Stomach (tissue), 9 donors: Measurements from ENCODE around the gene KRTAP4-5. TPM values are rescaled to one million over a fixed set of nuclear protein-coding genes. Genes with fewer than 3 reads are reported as not detected.
"Not testable (repeated sequence)": the region's sequence is repeated elsewhere in the genome, so short reads cannot be mapped to it uniquely, and the experiment has no call there.

ENCODE experiments used
- DNase-seq, 2 donors: peaks; one replicate each; pipeline versions ENCODE4 v3.0.0 to v3.0.0-alpha.2; 2013 to 2019
- H3K27ac ChIP-seq, 5 donors: fragments of 200-600 bp in 4 of 5; sonication (generic) in 4 of 5; one replicate each; pipeline ENCODE4 v1.5.1; 2013 to 2019; ENCODE audit warnings: mild to moderate bottlenecking in 1 of 5, moderate library complexity in 1 of 5
- H3K27me3 ChIP-seq, 3 donors: fragments of 200-600 bp; sonication (generic); one replicate each; pipeline ENCODE4 v1.5.1; 2017 to 2019; ENCODE audit warnings: mixed run types in 1 of 3
- H3K36me3 ChIP-seq, 4 donors: fragments of 200-600 bp; sonication (generic); 1 replicate in 3 of 4; 2 replicates in 1 of 4; pipeline ENCODE4 v1.5.1; 2016 to 2019
- H3K4me1 ChIP-seq, 4 donors: fragments of 200-600 bp; sonication (generic); one replicate each; pipeline ENCODE4 v1.5.1; 2016 to 2019
- H3K4me3 ChIP-seq, 4 donors: fragments of 200-600 bp; sonication (generic) in 3 of 4; one replicate each; pipeline ENCODE4 v1.5.1; 2016 to 2019; ENCODE audit warnings: mild to moderate bottlenecking in 1 of 4
- H3K9me3 ChIP-seq, 4 donors: fragments of 200-600 bp; sonication (generic); one replicate each; pipeline ENCODE4 v1.5.1; 2016 to 2019
- CTCF ChIP-seq, 7 experiments: fragments of 450-650 bp in 4 of 7; fragments of 200-600 bp in 3 of 7; sonication (generic) in 3 of 7; IDR thresholded peaks; one replicate each; pipeline ENCODE4 v1.5.1; 2016 to 2019; ENCODE audit warnings: antibody characterized with exemption in 7 of 7, control low read depth in 2 of 7, mild to moderate bottlenecking in 1 of 7
- EP300 ChIP-seq: sonication (generic); formaldehyde crosslinking; IDR thresholded peaks from one replicate; pipeline ENCODE4 v1.6.1; 2017; ENCODE audit warnings: antibody characterized with exemption
- POLR2A ChIP-seq, 4 donors: fragments of 450-650 bp; IDR thresholded peaks; one replicate each; pipeline ENCODE4 v1.6.1; 2016; ENCODE audit warnings: antibody characterized with exemption in 4 of 4, control low read depth in 2 of 4, mild to moderate bottlenecking in 1 of 4, moderate library complexity in 1 of 4
- POLR2AphosphoS5 ChIP-seq, 3 donors: sonication (generic); formaldehyde crosslinking; IDR thresholded peaks; one replicate each; pipeline ENCODE4 v1.6.1; 2016; ENCODE audit warnings: antibody characterized with exemption in 3 of 3
- WGBS, 5 donors: extraction: QIAGEN DNeasy Blood & Tissue Kit in 3 of 5; methylation state at CpG; one replicate each; pipeline versions ENCODE4 v1.1.5 to v1.1.7; 2013 to 2018; 5-methylcytosine and 5-hydroxymethylcytosine counted together
- intact Hi-C: fragments of 100-400 bp; cut with DNase I; formaldehyde crosslinking; loops from one replicate; pipeline ENCODE4 v1.15.1; 2023; ENCODE audit warnings: low total_unique reads
- polyA plus RNA-seq, 3 donors: library from polyadenylated mRNA; stranded (reverse); fragments of 200-250 nt; gene quantifications; one replicate each; pipeline ENCODE4 v1.2.3, GENCODE V29; 2013
- total RNA-seq, 5 donors: library from RNA; depleted of rRNA; stranded (reverse); fragments of >200 nt; gene quantifications; one replicate each; pipeline versions ENCODE4 v1.1.0 to v1.2.3, GENCODE V29; 2014 to 2016
- donor health status: healthy with polysubstance abuse.
- donor health status: Bipolar disorder and iron deficiency.
- donor health status: healthy.

Gene KRTAP4-5
- total and polyA plus RNA-seq, 8 donors = not detected

GRCh38 chr17:41111151-41111885 lies 38.3 kb downstream of the KRTAP4-5 start:
- Histone ChIP-seq H3K4me3 (no peak overlapping the region), H3K27me3 (peaks cover 0 to 15% (median 0%) of the 10 kb centered on the region in 3 donors), H3K36me3 (no peaks in the 10 kb centered on the region), H3K9me3 (no peaks in the 10 kb centered on the region), H3K27ac (no peak overlapping the region), H3K4me1 (peaks cover 0 to 5% (median 2%) of the 10 kb centered on the region in 4 donors)
- DNase-seq = no peak
- intact Hi-C loops = no loop called here
- 58 to 71% (median 62%) methylated on average over 2 of the region's 2 CpGs for WGBS, 5 donors
- TF ChIP-seq EP300 = no peak
- no peak for TF ChIP-seq POLR2A (IDR thresholded peaks at IDR 0.05)
- no peak for TF ChIP-seq CTCF (IDR thresholded peaks at IDR 0.05)
- TF ChIP-seq POLR2AphosphoS5 (IDR thresholded peaks at IDR 0.05) = no peak

- H3K27ac ChIP-seq, H3K4me1 ChIP-seq, H3K4me3 ChIP-seq, H3K27me3 ChIP-seq, H3K36me3 ChIP-seq, DNase-seq, H3K9me3 ChIP-seq, intact Hi-C loops: not testable (repeated sequence)
- 0 to 41% (median 22%) methylated on average over 1 of the region's 1 CpG for WGBS, 5 donors
Measured at GRCh38 chr17:41108728-41109386, 40.8 kb downstream of the KRTAP4-5 start.

- no peaks in the 10 kb centered on the region for H3K36me3 ChIP-seq
- DNase-seq = no peak
- H3K9me3 ChIP-seq = no peaks in the 10 kb centered on the region
- intact Hi-C loops = no loop called here
- 34 to 63% (median 48%) methylated on average over 1 of the region's 1 CpG for WGBS, 5 donors
- peaks cover 0 to 5% (median 0%) of the 10 kb centered on the region in 3 donors for H3K27me3 ChIP-seq
- no peak for TF ChIP-seq EP300
- no peak for TF ChIP-seq CTCF (IDR thresholded peaks at IDR 0.05)
- no peak for TF ChIP-seq POLR2AphosphoS5 (IDR thresholded peaks at IDR 0.05)
- TF ChIP-seq POLR2A (IDR thresholded peaks at IDR 0.05) = no peak
- H3K4me1 ChIP-seq = peaks cover 0 to 5% (median 2%) of the 10 kb centered on the region in 4 donors
- H3K4me3 ChIP-seq = no peak overlapping the region
- no peak overlapping the region for H3K27ac ChIP-seq
Measured at GRCh38 chr17:41107941-41108450, 41.6 kb downstream of the KRTAP4-5 start.

GRCh38 chr17:41105347-41105746 lies 44.3 kb downstream of the KRTAP4-5 start, which contains the start of gene KRTAP4-9:
KRTAP4-9 (plus strand) TSS chr17:41105389; CDS start chr17:41105389, 0 bp downstream.
- H3K9me3 ChIP-seq, DNase-seq, intact Hi-C loops, H3K4me3 ChIP-seq, H3K27ac ChIP-seq, H3K4me1 ChIP-seq, H3K36me3 ChIP-seq, H3K27me3 ChIP-seq: not testable (repeated sequence)
- WGBS, 5 donors = 69 to 77% (median 76%) methylated on average over 6 to 10 of the region's 10 CpGs

GRCh38 chr17:41104386-41105038 lies 45.1 kb downstream of the KRTAP4-5 start:
- H3K4me1 ChIP-seq, H3K27me3 ChIP-seq, intact Hi-C loops, H3K27ac ChIP-seq, H3K4me3 ChIP-seq, H3K9me3 ChIP-seq, H3K36me3 ChIP-seq, DNase-seq: not testable (repeated sequence)
- 79 to 90% (median 86%) methylated on average over 2 of the region's 2 CpGs for WGBS, 5 donors
